Ectodermal cell (in vitro differentiated cells): ENCODE data around the gene EIF3F.

Experiments
- H3K27ac ChIP-seq: 2 replicates; pipeline ENCODE4 v1.7.0; 2013; ENCODE audit warnings: mild to moderate bottlenecking, low read depth, low read length; ENCODE audit not compliant: insufficient read depth, poor library complexity, severe bottlenecking
- H3K27me3 ChIP-seq: 2 replicates; pipeline ENCODE4 v1.7.0; 2013; ENCODE audit warnings: mild to moderate bottlenecking, low read length; ENCODE audit not compliant: insufficient read depth, control insufficient read depth, poor library complexity, severe bottlenecking
- H3K36me3 ChIP-seq: one replicate; pipeline ENCODE4 v1.7.0; 2013; ENCODE audit warnings: low read length; ENCODE audit not compliant: control insufficient read depth, insufficient read depth
- H3K4me1 ChIP-seq: one replicate; pipeline ENCODE4 v1.7.0; 2013; ENCODE audit warnings: low read length; ENCODE audit not compliant: control insufficient read depth, insufficient read depth
- H3K4me3 ChIP-seq: 2 replicates; pipeline ENCODE4 v1.7.0; 2013; ENCODE audit warnings: low read depth, low read length, control low read depth; ENCODE audit not compliant: insufficient read depth
- H3K9me3 ChIP-seq: 2 replicates; pipeline ENCODE4 v1.7.0; 2013; ENCODE audit warnings: mild to moderate bottlenecking, low read length, moderate library complexity; ENCODE audit not compliant: control insufficient read depth
- WGBS, 2 experiments: methylation state at CpG; one replicate each; pipeline ENCODE4 v1.1.7; 2013; ENCODE audit warnings: missing lambda C conversion rate in 2 of 2; 5-methylcytosine and 5-hydroxymethylcytosine counted together

The EIF3F gene

DNA sequence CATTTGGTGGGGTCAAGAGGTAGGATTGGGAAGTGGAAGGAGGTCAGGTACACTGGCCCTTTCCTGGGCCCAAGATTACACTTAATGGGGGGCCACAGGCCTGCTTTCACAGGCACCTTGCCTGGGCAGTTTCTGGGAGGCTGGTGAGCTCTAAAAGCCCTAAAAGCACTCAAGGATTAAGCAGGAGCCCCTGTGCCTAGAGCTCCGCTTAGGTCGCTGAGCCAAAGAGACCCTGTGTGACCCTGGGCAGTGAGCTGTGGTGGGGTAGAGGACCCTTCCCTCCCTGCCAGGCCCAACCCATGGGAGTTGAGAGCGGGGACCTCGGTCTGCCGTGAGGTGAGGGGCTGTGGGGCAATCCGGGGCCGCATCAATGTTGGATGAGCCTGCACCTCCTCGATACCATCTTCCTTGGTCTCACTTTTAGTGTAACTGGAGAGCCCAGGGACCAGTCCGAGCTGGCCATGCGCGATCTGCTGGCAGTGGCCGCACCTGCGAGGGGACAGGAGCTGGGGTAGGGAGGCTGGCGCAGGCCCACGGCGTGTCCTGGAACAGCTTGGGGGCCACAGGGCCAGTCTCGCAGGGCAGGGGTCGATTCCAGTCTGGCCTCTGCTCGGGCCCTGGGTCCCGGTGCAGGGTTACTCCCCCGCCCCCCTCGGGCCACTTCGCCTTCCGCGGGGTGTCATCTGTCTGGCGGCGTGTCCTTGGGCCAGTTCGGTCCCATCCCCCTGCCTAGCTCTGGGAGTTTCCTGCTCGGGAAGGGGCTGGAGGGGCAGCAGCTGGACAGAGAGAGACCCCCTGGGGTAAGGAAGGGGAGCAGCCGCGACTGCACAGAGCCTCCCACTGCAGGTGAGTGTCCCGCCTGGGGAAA is 44.3 kb downstream of the EIF3F start:
- Histone ChIP-seq H3K27ac (no peak overlapping the region), H3K27me3 (peaks cover 3% of the 10 kb centered on the region), H3K4me1 (no peaks in the 10 kb centered on the region), H3K9me3 (no peaks in the 10 kb centered on the region), H3K4me3 (no peak overlapping the region), H3K36me3 (no peaks in the 10 kb centered on the region)
- WGBS, 2 experiments = 76 to 77% methylated on average over 32 of the region's 32 CpGs

DNA sequence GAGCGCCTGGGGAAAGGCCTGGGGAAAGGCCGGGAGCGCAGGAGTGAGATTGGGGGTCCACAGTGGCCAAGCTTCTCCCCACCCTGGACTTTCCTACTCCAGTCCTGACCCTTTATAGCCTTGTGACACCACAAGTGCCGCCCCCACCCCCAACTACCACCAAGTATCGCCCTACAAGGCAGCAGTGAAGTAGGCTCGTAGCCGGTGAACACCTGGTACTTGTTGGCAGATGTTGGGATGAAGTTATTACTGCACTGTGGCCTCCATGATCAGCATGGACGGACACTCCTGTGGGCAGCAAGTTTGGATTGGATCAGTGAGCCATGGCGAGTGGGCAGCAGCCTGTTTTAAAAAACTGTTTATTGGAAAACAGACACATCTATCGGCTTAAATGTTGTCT is 45.0 kb downstream of the EIF3F start:
- Histone ChIP-seq H3K4me3 (no peak overlapping the region), H3K27me3 (peaks cover 3% of the 10 kb centered on the region), H3K27ac (no peak overlapping the region), H3K4me1 (no peaks in the 10 kb centered on the region), H3K36me3 (no peaks in the 10 kb centered on the region), H3K9me3 (no peaks in the 10 kb centered on the region)
- 89 to 95% methylated on average over 10 of the region's 10 CpGs for WGBS, 2 experiments

DNA sequence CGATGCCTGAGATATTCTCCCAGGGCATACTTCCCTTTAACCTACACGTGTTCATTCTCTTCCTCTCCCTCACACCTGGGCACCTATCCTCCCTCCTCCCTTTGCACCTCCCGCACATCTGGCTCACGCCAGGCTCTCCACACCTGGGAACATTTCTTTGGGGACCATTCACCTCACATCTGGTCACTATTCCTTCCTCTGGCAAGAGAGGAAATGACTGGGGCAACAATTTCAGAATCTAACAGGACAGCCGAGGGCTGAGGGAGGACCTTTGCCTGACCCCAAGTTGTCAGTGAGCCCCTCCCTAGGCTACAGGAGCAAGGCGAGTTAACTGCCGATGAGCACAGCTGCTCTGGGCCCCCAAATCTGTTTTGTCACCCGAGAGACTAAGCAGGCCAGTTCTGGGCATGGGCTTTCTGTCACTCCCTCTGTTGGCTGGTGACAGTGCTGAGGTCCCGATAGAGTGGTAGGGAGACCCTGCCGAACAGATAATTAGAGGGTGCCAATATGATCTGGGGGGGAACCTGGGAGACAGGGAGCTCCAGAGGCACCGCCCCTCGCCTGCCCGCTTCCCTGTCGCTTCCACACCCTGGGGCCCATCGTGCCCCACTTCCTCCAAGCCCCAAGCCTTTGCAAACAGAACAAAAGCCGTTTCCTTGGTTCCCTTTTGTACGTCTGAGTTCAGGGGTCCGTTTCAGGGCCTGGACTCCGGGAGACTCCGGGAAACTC is 45.6 kb downstream of the EIF3F start:
- H3K9me3 ChIP-seq = no peaks in the 10 kb centered on the region
- H3K27ac ChIP-seq = no peak overlapping the region
- no peak overlapping the region for H3K4me3 ChIP-seq
- H3K36me3 ChIP-seq = no peaks in the 10 kb centered on the region
- 50 to 53% methylated on average over 19 to 20 of the region's 20 CpGs for WGBS, 2 experiments
- H3K4me1 ChIP-seq = no peaks in the 10 kb centered on the region
- H3K27me3 ChIP-seq = peaks cover 3% of the 10 kb centered on the region

DNA sequence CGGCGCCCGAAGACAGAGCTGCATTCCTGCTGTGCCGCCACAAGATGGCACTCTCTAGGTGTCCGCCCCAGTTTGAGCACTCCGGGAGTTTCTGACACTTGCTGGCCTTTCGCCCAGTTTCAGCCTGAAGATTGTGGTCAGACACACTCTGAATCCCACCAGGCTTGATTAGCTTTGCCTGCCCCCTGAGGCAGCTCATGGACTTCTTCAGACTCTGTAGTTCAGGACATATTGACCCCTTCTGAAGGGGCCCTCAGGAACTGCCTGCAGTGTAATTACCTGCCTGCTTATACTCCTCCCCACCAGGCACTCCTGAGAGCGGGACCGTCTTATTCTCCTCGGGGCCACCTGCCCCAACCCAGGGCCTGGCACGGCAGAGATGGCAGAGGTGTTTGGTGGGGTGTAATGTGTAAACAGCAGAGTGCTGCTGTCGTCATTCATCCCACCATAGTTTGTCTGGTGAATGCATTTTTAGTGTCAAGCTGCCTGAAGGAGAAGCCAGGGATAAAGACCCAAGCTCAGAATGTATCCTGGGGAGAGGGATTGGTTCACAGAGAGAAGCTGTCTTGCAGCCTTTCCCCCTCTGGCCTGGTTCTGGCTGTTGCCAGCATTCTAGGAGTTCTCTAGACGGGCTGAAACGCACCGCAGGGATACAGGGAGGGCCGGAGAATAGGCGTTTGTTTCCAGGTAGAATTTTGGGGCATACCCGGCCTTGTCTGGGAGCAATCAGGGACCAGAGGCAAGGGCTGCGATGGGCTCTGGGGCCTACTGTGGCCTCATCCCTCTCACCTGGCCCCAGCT is 46.4 kb downstream of the EIF3F start:
- no peaks in the 10 kb centered on the region for H3K9me3 ChIP-seq
- no peaks in the 10 kb centered on the region for H3K36me3 ChIP-seq
- H3K4me3 ChIP-seq = no peak overlapping the region
- H3K27ac ChIP-seq = no peak overlapping the region
- H3K27me3 ChIP-seq = peaks cover 3% of the 10 kb centered on the region
- 56 to 57% methylated on average over 19 of the region's 19 CpGs for WGBS, 2 experiments
- H3K4me1 ChIP-seq = peaks cover 5% of the 10 kb centered on the region

DNA sequence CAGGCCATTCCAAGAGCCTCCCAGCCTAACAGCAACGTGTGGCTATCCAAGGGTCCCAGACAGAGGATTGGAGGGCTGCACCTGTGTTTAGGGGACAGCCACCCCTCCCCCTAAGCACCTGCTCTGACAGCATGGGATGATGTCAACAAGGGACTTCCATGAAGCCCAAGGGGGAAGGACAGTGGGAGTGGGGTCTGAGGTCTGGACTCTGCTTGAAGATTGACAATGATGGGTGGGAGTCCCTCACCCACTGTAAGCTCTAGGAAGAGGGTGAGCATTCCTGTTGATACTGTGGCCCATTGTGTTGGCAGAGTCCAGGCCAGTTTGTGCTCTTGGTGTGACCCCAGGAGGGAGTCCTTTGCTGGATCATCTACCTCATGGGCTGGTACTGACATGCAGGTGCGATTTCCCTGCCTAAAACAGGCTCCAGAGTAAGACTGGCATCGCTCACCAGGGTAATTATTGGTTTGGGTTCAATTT is 47.0 kb downstream of the EIF3F start:
- 84 to 91% methylated on average over 3 of the region's 3 CpGs for WGBS, 2 experiments
- Histone ChIP-seq H3K4me3 (no peak overlapping the region), H3K9me3 (no peaks in the 10 kb centered on the region), H3K36me3 (no peaks in the 10 kb centered on the region), H3K27ac (no peak overlapping the region), H3K4me1 (peaks cover 5% of the 10 kb centered on the region), H3K27me3 (peaks cover 3% of the 10 kb centered on the region)

DNA sequence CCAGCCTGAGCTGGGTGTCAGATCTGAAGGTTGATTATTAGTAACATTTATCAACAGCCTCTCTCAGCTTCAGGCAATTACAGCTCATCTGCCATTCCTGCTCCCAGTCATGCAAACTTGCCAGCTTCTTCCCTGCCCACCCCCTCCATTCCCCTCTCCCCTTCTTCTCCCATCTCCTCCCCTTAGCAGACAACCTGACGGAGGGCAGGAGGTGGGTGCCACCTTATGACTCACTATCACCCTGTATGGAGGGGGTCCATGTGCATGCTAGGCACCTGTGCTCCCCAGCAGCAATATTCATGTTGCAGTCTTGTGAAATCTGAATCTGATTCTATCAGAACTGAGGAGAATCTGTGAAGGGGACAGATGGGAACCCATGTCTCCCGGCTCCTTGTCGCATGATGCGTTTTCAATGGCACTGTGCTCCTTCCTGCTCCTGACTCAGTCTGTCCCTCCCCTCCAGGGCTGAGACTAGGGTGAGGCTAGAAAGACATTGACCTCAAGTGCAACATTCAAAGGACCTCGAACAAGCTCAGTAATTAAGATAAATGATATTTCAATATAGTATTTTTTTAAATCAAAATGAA is 47.6 kb downstream of the EIF3F start:
- peaks cover 3% of the 10 kb centered on the region for H3K27me3 ChIP-seq
- no peaks in the 10 kb centered on the region for H3K9me3 ChIP-seq
- no peak overlapping the region for H3K27ac ChIP-seq
- no peak overlapping the region for H3K4me3 ChIP-seq
- no peaks in the 10 kb centered on the region for H3K36me3 ChIP-seq
- 84 to 88% methylated on average over 4 to 5 of the region's 5 CpGs for WGBS, 2 experiments
- H3K4me1 ChIP-seq = peaks cover 5% of the 10 kb centered on the region

DNA sequence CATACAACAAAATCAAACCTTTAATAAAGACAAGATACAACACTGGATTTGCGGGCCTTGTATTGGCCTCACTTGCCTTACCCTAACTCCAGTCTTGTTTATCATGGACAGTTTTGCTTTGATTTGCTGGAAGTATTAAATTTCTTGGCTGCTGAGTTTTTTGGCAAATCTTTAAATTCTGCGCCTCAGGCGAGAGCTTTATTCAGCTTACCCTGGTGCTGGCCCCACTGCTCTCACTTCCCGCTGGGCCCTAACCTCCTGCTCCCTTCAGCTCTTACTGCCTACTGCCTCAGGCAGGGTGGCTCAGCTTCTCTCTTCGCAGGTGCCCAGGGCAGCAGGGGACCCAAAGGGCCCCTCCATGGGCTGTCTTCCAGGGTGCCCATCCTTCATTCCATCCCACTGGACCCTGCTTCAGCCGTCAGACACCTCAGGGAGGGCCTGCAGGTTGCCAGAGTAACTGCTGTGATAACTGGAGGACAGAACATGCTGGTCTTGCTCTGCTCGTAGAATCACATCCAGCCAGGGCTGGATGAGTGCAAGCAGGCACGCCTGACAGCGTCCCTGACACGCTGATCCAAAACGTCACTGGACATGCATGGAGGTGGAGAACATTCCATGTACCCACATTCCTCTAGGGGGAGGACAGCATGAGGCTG is 48.2 kb downstream of the EIF3F start:
- Histone ChIP-seq H3K9me3 (no peaks in the 10 kb centered on the region), H3K36me3 (no peaks in the 10 kb centered on the region), H3K4me3 (no peak overlapping the region), H3K4me1 (peaks cover 5% of the 10 kb centered on the region), H3K27ac (no peak overlapping the region), H3K27me3 (peaks cover 3% of the 10 kb centered on the region)
- WGBS, 2 experiments = 78 to 83% methylated on average over 11 of the region's 11 CpGs

DNA sequence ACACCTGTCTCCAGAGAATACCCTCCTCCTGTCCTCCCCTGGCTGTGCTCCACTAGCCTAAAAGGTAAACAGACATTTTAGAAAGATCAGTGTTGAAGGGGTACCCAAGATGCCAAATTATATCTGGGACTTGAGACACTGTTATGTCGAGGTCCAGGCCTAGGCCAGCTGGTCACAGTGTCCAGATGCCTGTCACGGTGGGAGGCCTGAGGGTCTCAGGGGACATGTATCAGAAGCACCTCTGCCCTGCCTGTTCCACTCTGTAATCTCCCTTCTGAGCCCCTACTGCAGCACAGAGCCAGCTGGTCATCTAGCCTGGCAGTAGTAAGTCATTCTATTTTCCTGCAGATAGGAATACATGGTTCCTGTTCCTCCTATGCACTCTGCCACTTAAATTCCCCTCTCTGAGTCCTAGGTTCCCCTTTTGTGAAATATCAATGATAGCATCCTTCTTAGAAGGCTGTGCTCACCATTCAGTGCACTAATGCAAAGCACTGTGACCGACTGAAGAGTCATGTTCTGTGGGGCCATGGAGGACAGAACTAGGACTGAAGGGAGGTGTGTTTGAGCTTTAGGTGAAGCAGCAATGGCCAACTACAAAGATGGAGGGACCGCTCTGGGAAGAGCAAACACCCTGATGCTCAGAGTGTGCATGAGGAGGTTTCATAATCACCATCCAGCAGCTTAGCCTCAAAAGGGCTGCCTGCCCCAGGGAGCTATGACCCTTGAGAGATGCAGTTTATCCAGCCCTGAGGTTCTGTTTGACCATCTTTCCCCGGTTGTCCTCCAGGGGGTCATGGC is 49.1 kb downstream of the EIF3F start:
- 90 to 93% methylated on average over 5 of the region's 5 CpGs for WGBS, 2 experiments
- Histone ChIP-seq H3K36me3 (no peaks in the 10 kb centered on the region), H3K4me1 (peaks cover 5% of the 10 kb centered on the region), H3K27ac (no peak overlapping the region), H3K27me3 (peaks cover 3% of the 10 kb centered on the region), H3K4me3 (no peak overlapping the region), H3K9me3 (no peaks in the 10 kb centered on the region)

DNA sequence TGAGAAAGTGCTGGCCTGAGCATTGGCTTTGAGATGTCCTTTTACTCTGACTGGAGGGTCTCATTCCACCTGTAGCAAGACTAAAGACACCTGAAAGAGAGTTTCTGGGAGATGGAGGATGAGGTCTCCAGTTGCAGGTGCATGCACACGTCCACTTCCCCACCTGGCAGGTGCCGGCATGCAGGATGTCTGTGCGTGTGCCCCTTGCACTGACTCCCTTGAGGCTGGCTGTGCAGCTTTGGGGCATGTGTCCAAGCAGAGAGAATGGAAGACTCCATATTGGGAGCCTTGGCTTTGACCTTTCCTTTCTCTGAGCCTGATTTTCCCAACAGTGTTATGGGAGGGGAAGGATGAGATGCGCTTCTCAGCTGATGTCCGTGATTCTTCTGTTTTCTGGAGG is 49.8 kb downstream of the EIF3F start:
- peaks cover 3% of the 10 kb centered on the region for H3K27me3 ChIP-seq
- no peaks in the 10 kb centered on the region for H3K36me3 ChIP-seq
- no peak overlapping the region for H3K27ac ChIP-seq
- H3K4me3 ChIP-seq = no peak overlapping the region
- 87 to 94% methylated on average over 5 of the region's 5 CpGs for WGBS, 2 experiments
- H3K4me1 ChIP-seq = peaks cover 5% of the 10 kb centered on the region
- no peaks in the 10 kb centered on the region for H3K9me3 ChIP-seq
